SK-N-SH (cell line): ENCODE results near the gene SPEM1. TPM values are rescaled to one million over a fixed set of nuclear protein-coding genes. Genes with fewer than 3 reads are reported as not detected.

Experiments used
- CTCF ChIA-PET: fragments of 300-600, 350-600 bp; formaldehyde crosslinking; extraction: SDS; loops from one replicate; lab custom pipeline; 2021; lab: Yijun Ruan, JAX
- POLR2A ChIA-PET: fragments of 350-600 bp; sonication (Branson Sonifier 250); formaldehyde crosslinking; extraction: SDS; loops from one replicate; lab custom pipeline; 2020; ENCODE audit warnings: antibody characterized with exemption, inconsistent platforms; lab: Yijun Ruan, JAX
- DNase-seq: peaks from one replicate; pipeline ENCODE4 v3.0.0; 2012
- H2AFZ ChIP-seq: fragments of 200-600 bp; sonication (generic); 2 replicates; pipeline ENCODE4 v1.8.1; 2016; ENCODE audit warnings: antibody characterized with exemption, mild to moderate bottlenecking, low read depth
- H3F3A ChIP-seq: fragments of 200-600 bp; sonication (generic); replicated peaks from 2 replicates; pipeline ENCODE3; 2016; ENCODE audit warnings: antibody characterized with exemption, mild to moderate bottlenecking; ENCODE audit not compliant: insufficient read depth
- H3K27ac ChIP-seq, 2 experiments: fragments of 200-500 bp in 1 of 2; fragments of 200-600 bp in 1 of 2; sonication (Bioruptor generic) in 1 of 2; sonication (generic), shearing (Covaris generic) in 1 of 2; 2 replicates each; pipeline versions ENCODE4 v1.5.1 to v1.6.1; 2014 to 2016; ENCODE audit warnings: low read depth in 2 of 2, inconsistent platforms in 1 of 2, low read length in 1 of 2, mild to moderate bottlenecking in 1 of 2, mixed read lengths in 1 of 2
- H3K27me3 ChIP-seq: fragments of 200-600 bp; sonication (generic), shearing (Covaris generic); 2 replicates; pipeline ENCODE4 v1.6.1; 2016; ENCODE audit warnings: mixed run types; ENCODE audit not compliant: insufficient read depth
- H3K36me3 ChIP-seq, 2 experiments: fragments of 200-500 bp in 1 of 2; fragments of 200-600 bp in 1 of 2; sonication (Bioruptor generic) in 1 of 2; sonication (generic) in 1 of 2; replicated peaks in 1 of 2; 2 replicates each; pipeline versions ENCODE3 to v1.5.1; 2014 to 2016; ENCODE audit warnings: low read length in 1 of 2, mild to moderate bottlenecking in 1 of 2; ENCODE audit not compliant: insufficient read depth in 2 of 2, control insufficient read depth in 1 of 2
- H3K4me1 ChIP-seq, 2 experiments: fragments of 200-500 bp in 1 of 2; fragments of 200-600 bp in 1 of 2; sonication (Bioruptor generic) in 1 of 2; sonication (generic), shearing (Covaris generic) in 1 of 2; 2 replicates each; pipeline versions ENCODE4 v1.5.1 to v1.6.1; 2014 to 2016; ENCODE audit warnings: low read depth in 1 of 2, low read length in 1 of 2, mixed run types in 1 of 2; ENCODE audit not compliant: insufficient read depth in 2 of 2, control insufficient read depth in 1 of 2
- H3K4me2 ChIP-seq: fragments of 200-600 bp; sonication (generic), shearing (Covaris generic); 2 replicates; pipeline ENCODE4 v1.6.1; 2017; ENCODE audit warnings: mixed run types
- H3K4me3 ChIP-seq, 2 experiments: fragments of 200-500 bp in 1 of 2; fragments of 200-600 bp in 1 of 2; sonication (Bioruptor generic) in 1 of 2; sonication (generic), shearing (Covaris generic) in 1 of 2; 2 replicates each; pipeline versions ENCODE4 v1.5.1 to v1.8.1; 2014 to 2016; ENCODE audit warnings: low read depth in 2 of 2, inconsistent platforms in 1 of 2, low read length in 1 of 2, mild to moderate bottlenecking in 1 of 2, mixed read lengths in 1 of 2, moderate library complexity in 1 of 2
- H3K79me2 ChIP-seq: fragments of 200-600 bp; sonication (generic); 2 replicates; pipeline ENCODE4 v1.8.1; 2017; ENCODE audit warnings: mild to moderate bottlenecking; ENCODE audit not compliant: insufficient read depth
- H3K9ac ChIP-seq: fragments of 200-600 bp; sonication (generic); 2 replicates; pipeline ENCODE4 v1.6.1; 2017; ENCODE audit warnings: mixed run types
- H3K9me2 ChIP-seq: fragments of 200-600 bp; sonication (generic); 2 replicates; pipeline ENCODE4 v1.6.1; 2017; ENCODE audit warnings: mixed run types
- H3K9me3 ChIP-seq: fragments of 200-600 bp; sonication (generic); 2 replicates; pipeline ENCODE4 v1.6.1; 2017; ENCODE audit warnings: mixed run types, mild to moderate bottlenecking, moderate library complexity
- H4K20me1 ChIP-seq: fragments of 200-600 bp; sonication (generic); 2 replicates; pipeline ENCODE4 v1.6.1; 2017; ENCODE audit warnings: mild to moderate bottlenecking, mixed run types; ENCODE audit not compliant: insufficient read depth
- ELF1 ChIP-seq: IDR thresholded peaks from 2 replicates; pipeline ENCODE4 v1.4.0; 2012
- EZH2phosphoT487 ChIP-seq: fragments of 200-600 bp; sonication (generic); IDR thresholded peaks from 2 replicates; pipeline ENCODE4 v1.6.1; 2017; ENCODE audit warnings: low read depth, mixed run types, mild to moderate bottlenecking, antibody characterized with exemption, moderate library complexity, borderline replicate concordance
- FOXM1 ChIP-seq: IDR thresholded peaks from 2 replicates; pipeline ENCODE4 v1.4.0; 2012; ENCODE audit warnings: low read depth, mild to moderate bottlenecking
- GABPA ChIP-seq: IDR thresholded peaks from 2 replicates; pipeline ENCODE4 v1.4.0; 2012; ENCODE audit warnings: low read depth, mild to moderate bottlenecking
- JUND ChIP-seq: IDR thresholded peaks from 2 replicates; pipeline ENCODE4 v1.4.0; 2012
- MEF2A ChIP-seq: IDR thresholded peaks from 2 replicates; pipeline ENCODE4 v1.4.0; 2012; ENCODE audit warnings: low read depth, borderline replicate concordance
- MXI1 ChIP-seq: IDR thresholded peaks from 2 replicates; pipeline ENCODE4 v1.6.1; 2012; ENCODE audit warnings: mild to moderate bottlenecking, low read depth, low read length, improper control_type of control experiment
- NFIC ChIP-seq: IDR thresholded peaks from 2 replicates; pipeline ENCODE4 v1.4.0; 2012; ENCODE audit warnings: borderline replicate concordance
- NRF1 ChIP-seq: IDR thresholded peaks from 2 replicates; pipeline ENCODE4 v1.6.1; 2012; ENCODE audit warnings: low read depth, mild to moderate bottlenecking, low read length
- POLR2AphosphoS5 ChIP-seq: IDR thresholded peaks from 2 replicates; pipeline ENCODE4 v1.6.1; 2012; ENCODE audit warnings: low read depth, low read length
- RCOR1 ChIP-seq: fragments of 150-350 bp; IDR thresholded peaks from 2 replicates; pipeline ENCODE4 v1.6.1; 2017; ENCODE audit warnings: antibody characterized with exemption, low read length
- REST ChIP-seq: IDR thresholded peaks from 2 replicates; pipeline ENCODE4 v1.6.1; 2012; ENCODE audit warnings: mild to moderate bottlenecking, low read depth, low read length, moderate library complexity
- RXRA ChIP-seq: IDR thresholded peaks from 2 replicates; pipeline ENCODE4 v1.4.0; 2012; ENCODE audit warnings: low read depth, mild to moderate bottlenecking, borderline replicate concordance
- SMC3 ChIP-seq: IDR thresholded peaks from 2 replicates; pipeline ENCODE4 v1.6.1; 2012; ENCODE audit warnings: low read depth, low read length, improper control_type of control experiment
- TAF1 ChIP-seq: IDR thresholded peaks from 2 replicates; pipeline ENCODE4 v1.6.1; 2012; ENCODE audit warnings: low read depth, mild to moderate bottlenecking, low read length, moderate library complexity, borderline replicate concordance
- TEAD4 ChIP-seq: IDR thresholded peaks from 2 replicates; pipeline ENCODE4 v1.4.0; 2012; ENCODE audit warnings: mild to moderate bottlenecking, borderline replicate concordance; ENCODE audit not compliant: insufficient read depth
- USF1 ChIP-seq: IDR thresholded peaks from 2 replicates; pipeline ENCODE4 v1.4.0; 2012; ENCODE audit warnings: low read depth, borderline replicate concordance
- USF2 ChIP-seq: fragments of 150-350 bp; IDR thresholded peaks from 2 replicates; pipeline ENCODE4 v1.6.1; 2017; ENCODE audit warnings: antibody characterized with exemption, low read length, low read depth, borderline replicate concordance
- ZBTB33 ChIP-seq: IDR thresholded peaks from 2 replicates; pipeline ENCODE4 v1.4.0; 2012; ENCODE audit warnings: low read depth, borderline replicate concordance
- WGBS: methylation state at CpG from one replicate; pipeline ENCODE4 v1.1.6; 2017; ENCODE audit warnings: low lambda C conversion rate; 5-methylcytosine and 5-hydroxymethylcytosine counted together
- polyA plus RNA-seq, 3 experiments: library from polyadenylated mRNA; depleted of rRNA; stranded (reverse); fragments of >200 nt; gene quantifications; 2 replicates each; pipeline ENCODE4 v1.2.3, GENCODE V29; 2012

Gene SPEM1
- polyA plus RNA-seq, 1 of the 3 experiments (the other 2 are of a cell fraction): not detected

- no peaks in the 10 kb centered on the region for H4K20me1 ChIP-seq
- DNase-seq: no peak
- H3K9me2 ChIP-seq: no peaks in the 10 kb centered on the region
- H3K9ac ChIP-seq: no peak overlapping the region
- H2AFZ ChIP-seq: no peak overlapping the region
- 76% methylated on average over 6 of the region's 6 CpGs for WGBS
- H3K4me2 ChIP-seq: no peak overlapping the region
- CTCF ChIA-PET: interaction anchor here (2.0 kb wide), 1 partner anchor 10 kb away, joined by 6 read pairs; the partner anchor contains the start of gene NLGN2
- H3K27me3 ChIP-seq: no peaks in the 10 kb centered on the region
- H3K79me2 ChIP-seq: no peaks in the 10 kb centered on the region
- POLR2A ChIA-PET: no interaction called here
- no peaks in the 10 kb centered on the region; a peak in 1 of 4 replicates for H3K4me1 ChIP-seq
- no peak overlapping the region for H3K4me3 ChIP-seq
- TF ChIP-seq REST (no peak), POLR2AphosphoS5 (no peak), MXI1 (no peak), FOXM1 (no peak), JUND (no peak), USF2 (no peak), GABPA (no peak), ZBTB33 (no peak), TEAD4 (no peak), TAF1 (no peak), RCOR1 (no peak), RXRA (no peak), NFIC (no peak), MEF2A (no peak), USF1 (no peak), EZH2phosphoT487 (no peak), ELF1 (no peak), NRF1 (no peak), SMC3 (no peak)
- no peaks in the 10 kb centered on the region for H3F3A ChIP-seq
- H3K36me3 ChIP-seq: peaks cover 0 to 47% of the 10 kb centered on the region in 2 experiments
- no peaks in the 10 kb centered on the region for H3K9me3 ChIP-seq
- no peak overlapping the region for H3K27ac ChIP-seq
Observed at GRCh38 chr17:7416323-7416722, 3.8 kb upstream of the SPEM1 start.
